ENCODE measurements around the gene FHIT. TPM values are rescaled to one million over a fixed set of nuclear protein-coding genes. Genes with fewer than 3 reads are reported as not detected.

Gene FHIT
- total and polyA plus RNA-seq, 2 of the 4 experiments (the other 2 are of a cell fraction) = 0.07 TPM; not detected in 1

- no peak overlapping the region for H3K23ac ChIP-seq (ENCODE audit: low read depth, low read length)
- no peak overlapping the region for H2AK5ac ChIP-seq (ENCODE audit: low read depth, low read length)
- no peaks in the 10 kb centered on the region for H3K36me3 ChIP-seq (ENCODE audit: control insufficient read depth, insufficient read depth, low read length)
- no peak for TF ChIP-seq NFE2L2 (IDR thresholded peaks at IDR 0.05; ENCODE audit: low read depth, low read length)
- TF ChIP-seq BHLHE40 (IDR thresholded peaks at IDR 0.05; ENCODE audit: low read depth, low read length) = no peak
- no peak for TF ChIP-seq MAZ (IDR thresholded peaks at IDR 0.05; ENCODE audit: borderline replicate concordance, low read depth, low read length)
- TF ChIP-seq RCOR1 (IDR thresholded peaks at IDR 0.05; ENCODE audit: insufficient replicate concordance, low read length) = no peak
- TF ChIP-seq, protein P1, sequence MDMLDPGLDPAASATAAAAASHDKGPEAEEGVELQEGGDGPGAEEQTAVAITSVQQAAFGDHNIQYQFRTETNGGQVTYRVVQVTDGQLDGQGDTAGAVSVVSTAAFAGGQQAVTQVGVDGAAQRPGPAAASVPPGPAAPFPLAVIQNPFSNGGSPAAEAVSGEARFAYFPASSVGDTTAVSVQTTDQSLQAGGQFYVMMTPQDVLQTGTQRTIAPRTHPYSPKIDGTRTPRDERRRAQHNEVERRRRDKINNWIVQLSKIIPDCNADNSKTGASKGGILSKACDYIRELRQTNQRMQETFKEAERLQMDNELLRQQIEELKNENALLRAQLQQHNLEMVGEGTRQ (IDR thresholded peaks at IDR 0.05; ENCODE audit: low read depth, low read length) = no peak
- no peak for TF ChIP-seq FOS (IDR thresholded peaks at IDR 0.05; ENCODE audit: low read depth, low read length)
- TF ChIP-seq RAD21 (IDR thresholded peaks at IDR 0.05; ENCODE audit: low read length) = no peak
- TF ChIP-seq MXI1 (IDR thresholded peaks at IDR 0.05; ENCODE audit: borderline replicate concordance, low read depth, low read length) = no peak
- TF ChIP-seq ELK1 (IDR thresholded peaks at IDR 0.05; ENCODE audit: borderline replicate concordance, low read depth, low read length) = no peak
- no peak for TF ChIP-seq MAFK (IDR thresholded peaks at IDR 0.05; ENCODE audit: low read depth, low read length)
- TF ChIP-seq CEBPB (IDR thresholded peaks at IDR 0.05; ENCODE audit: low read depth, low read length) = no peak
- TF ChIP-seq SMC3 (IDR thresholded peaks at IDR 0.05; ENCODE audit: low read depth, low read length) = no peak
- TF ChIP-seq, protein P2, sequence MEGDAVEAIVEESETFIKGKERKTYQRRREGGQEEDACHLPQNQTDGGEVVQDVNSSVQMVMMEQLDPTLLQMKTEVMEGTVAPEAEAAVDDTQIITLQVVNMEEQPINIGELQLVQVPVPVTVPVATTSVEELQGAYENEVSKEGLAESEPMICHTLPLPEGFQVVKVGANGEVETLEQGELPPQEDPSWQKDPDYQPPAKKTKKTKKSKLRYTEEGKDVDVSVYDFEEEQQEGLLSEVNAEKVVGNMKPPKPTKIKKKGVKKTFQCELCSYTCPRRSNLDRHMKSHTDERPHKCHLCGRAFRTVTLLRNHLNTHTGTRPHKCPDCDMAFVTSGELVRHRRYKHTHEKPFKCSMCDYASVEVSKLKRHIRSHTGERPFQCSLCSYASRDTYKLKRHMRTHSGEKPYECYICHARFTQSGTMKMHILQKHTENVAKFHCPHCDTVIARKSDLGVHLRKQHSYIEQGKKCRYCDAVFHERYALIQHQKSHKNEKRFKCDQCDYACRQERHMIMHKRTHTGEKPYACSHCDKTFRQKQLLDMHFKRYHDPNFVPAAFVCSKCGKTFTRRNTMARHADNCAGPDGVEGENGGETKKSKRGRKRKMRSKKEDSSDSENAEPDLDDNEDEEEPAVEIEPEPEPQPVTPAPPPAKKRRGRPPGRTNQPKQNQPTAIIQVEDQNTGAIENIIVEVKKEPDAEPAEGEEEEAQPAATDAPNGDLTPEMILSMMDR (conservative IDR thresholded peaks at IDR 0.05; ENCODE audit: low read depth, low read length) = no peak
- TF ChIP-seq CHD1 (IDR thresholded peaks at IDR 0.05; ENCODE audit: low read depth, low read length) = no peak
- TF ChIP-seq RFX5 (IDR thresholded peaks at IDR 0.05; ENCODE audit: low read depth, low read length) = no peak
- TF ChIP-seq POLR2A (IDR thresholded peaks at IDR 0.05; ENCODE audit: low read depth, low read length) = no peak
- H2BK15ac ChIP-seq (ENCODE audit: low read depth, low read length) = no peak overlapping the region
- CTCF ChIA-PET = no interaction called here
- POLR2A ChIA-PET (ENCODE audit: unreplicated experiment) = no interaction called here
- no peak overlapping the region for H4K91ac ChIP-seq (ENCODE audit: insufficient read depth, low read depth, low read length)
- H3K27ac ChIP-seq (ENCODE audit: insufficient read depth, low read length) = no peak overlapping the region
- H2BK5ac ChIP-seq (ENCODE audit: low read depth, low read length, poor library complexity, severe bottlenecking) = no peak overlapping the region
- H4K20me1 ChIP-seq (ENCODE audit: insufficient read depth, low read length) = no peaks in the 10 kb centered on the region
- no peak overlapping the region for H3K18ac ChIP-seq (ENCODE audit: low read depth, low read length)
- H3K4me3 ChIP-seq (ENCODE audit: insufficient read depth, low read depth, low read length) = no peak overlapping the region
- no peak overlapping the region for H3K4ac ChIP-seq (ENCODE audit: low read depth, low read length)
- no peaks in the 10 kb centered on the region for H3K9me1 ChIP-seq (ENCODE audit: insufficient read depth, low read length)
- H2BK20ac ChIP-seq (ENCODE audit: low read depth, low read length) = no peak overlapping the region
- H3K4me2 ChIP-seq (ENCODE audit: low read depth, low read length) = no peak overlapping the region
- intact Hi-C loops (cut with micrococcal nuclease) (no loop called here), dilution Hi-C loops (cut with HindIII; ENCODE audit: low sequenced_read_pairs, unreplicated experiment) (no loop called here), in situ Hi-C loops (cut with MboI; ENCODE audit: low sequenced_read_pairs) (no loop called here)
- ATAC-seq (ENCODE audit: low read depth) = no peak
- no peak overlapping the region for H2BK120ac ChIP-seq (ENCODE audit: low read depth, low read length)
- H2AK9ac ChIP-seq (replicated peaks; ENCODE audit: low read depth, low read length, poor library complexity) = no peak overlapping the region
- BruUV-seq (replicated peaks) = no TSS peak
- no peaks in the 10 kb centered on the region for H3K27me3 ChIP-seq (ENCODE audit: control insufficient read depth, insufficient read depth, low read length)
- no peak overlapping the region for H4K8ac ChIP-seq (ENCODE audit: low read depth in 2 of 2, low read length in 2 of 2)
- no peak overlapping the region for H3K56ac ChIP-seq (ENCODE audit: extremely low read depth, insufficient read depth, low read length)
- H3K14ac ChIP-seq (replicated peaks; ENCODE audit: low read depth, low read length) = no peak overlapping the region
- DNase-seq = no peak
- H3K79me1 ChIP-seq (ENCODE audit: low read depth in 1 of 2, low read length in 2 of 2) = no peaks in the 10 kb centered on the region
- H3K9me3 ChIP-seq (ENCODE audit: control insufficient read depth, insufficient read depth, low read length) = no peaks in the 10 kb centered on the region
- H3K4me1 ChIP-seq (ENCODE audit: control insufficient read depth, insufficient read depth, low read length) = no peaks in the 10 kb centered on the region
- no CpG with 5 or more reads among the region's 3 CpGs for WGBS, 2 experiments (ENCODE audit: extremely low coverage in 2 of 2, insufficient read length in 1 of 2)
- no peak overlapping the region for H2AFZ ChIP-seq (replicated peaks; ENCODE audit: low read length, poor library complexity)
- H3K9ac ChIP-seq (ENCODE audit: low read depth, low read length) = no peak overlapping the region
- H4K5ac ChIP-seq (ENCODE audit: low read depth, low read length) = no peak overlapping the region
These were observed 1061.9 kb downstream of the FHIT start for GRCh38 chr3:60189304-60189703.
